Stimulated activated memory B cell treated with anti-CD40 and anti-IgM and Interleukin-4, amounts not matched to agents 10 μg/mL and 1 μg/mL and 100 μg/mL, for 72 hours (primary cell): ENCODE measurements around the gene SPTLC3.

Experiments
- ATAC-seq: fragments of 150-1000 bp; cut with Tn5 transposase; 2 replicates; pipeline ENCODE4 v1.10.0; 2021
- H3K27ac Mint-ChIP-seq: one replicate; pipeline ENCODE4 v1.8.0; 2022; ENCODE audit warnings: mild to moderate bottlenecking, mixed read lengths
- H3K27me3 Mint-ChIP-seq: one replicate; pipeline ENCODE4 v1.8.0; 2022; ENCODE audit warnings: mixed read lengths
- H3K36me3 Mint-ChIP-seq: one replicate; pipeline ENCODE4 v1.8.0; 2022; ENCODE audit warnings: mixed read lengths
- H3K4me1 Mint-ChIP-seq: one replicate; pipeline ENCODE4 v1.8.0; 2022; ENCODE audit warnings: mixed read lengths
- H3K4me3 Mint-ChIP-seq: one replicate; pipeline ENCODE4 v1.8.0; 2022; ENCODE audit warnings: mild to moderate bottlenecking, moderate library complexity, mixed read lengths
- H3K9me3 Mint-ChIP-seq: one replicate; pipeline ENCODE4 v1.8.0; 2022; ENCODE audit warnings: mixed read lengths

SPTLC3 gene

GRCh38 chr20:13187899-13188298, 179.1 kb downstream of the SPTLC3 start:
- Mint-ChIP-seq H3K4me3 (no peak overlapping the region), H3K36me3 (no peaks in the 10 kb centered on the region)

GRCh38 chr20:13199279-13199678, 190.5 kb downstream of the SPTLC3 start:
- H3K27me3 Mint-ChIP-seq: peaks cover 8% of the 10 kb centered on the region
- ATAC-seq: no peak
- H3K27ac Mint-ChIP-seq: no peak overlapping the region

More at GRCh38 chr20:13187899-13188298, 179.1 kb downstream of the SPTLC3 start:
- Mint-ChIP-seq H3K9me3 (peaks cover 15% of the 10 kb centered on the region), H3K4me1 (no peaks in the 10 kb centered on the region), H3K27ac (no peak overlapping the region), H3K27me3 (no peaks in the 10 kb centered on the region)
- no peak for ATAC-seq

DNA sequence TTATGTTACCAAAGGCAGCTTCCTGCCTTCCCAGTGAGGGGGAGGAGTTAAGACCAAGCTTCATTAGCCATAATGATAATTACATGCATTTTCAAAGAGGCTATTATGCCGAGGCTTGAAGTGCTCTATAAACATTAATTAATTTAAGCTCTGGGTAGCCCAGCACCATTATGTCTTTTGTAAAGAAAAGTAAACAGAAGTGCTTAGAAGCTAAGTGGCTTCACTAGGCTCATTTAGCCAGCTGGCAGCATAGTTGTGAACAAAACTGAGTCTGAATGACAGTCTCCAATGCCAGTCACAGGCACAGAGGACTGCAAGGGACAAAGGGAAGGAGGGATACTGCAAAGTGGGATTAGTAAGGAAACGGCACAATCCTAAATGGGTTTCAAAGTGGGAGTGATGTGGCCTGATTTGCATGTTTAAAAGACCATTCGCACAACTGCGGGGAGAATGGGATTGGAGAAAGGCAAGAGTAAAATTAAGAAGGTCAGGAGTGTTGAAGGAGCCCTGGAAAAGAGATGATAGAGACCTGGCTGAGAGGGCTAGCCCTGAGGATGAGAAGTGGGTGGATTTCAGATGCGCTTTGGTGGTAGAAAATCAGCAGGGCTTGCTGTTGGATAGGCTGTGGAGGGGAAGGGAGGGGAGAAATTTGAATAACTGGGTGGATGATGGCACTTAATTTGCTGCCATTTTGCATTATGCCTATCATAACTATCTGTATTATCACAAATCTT, 192.2 kb downstream of the SPTLC3 start:
- Mint-ChIP-seq H3K27me3 (peaks cover 8% of the 10 kb centered on the region), H3K36me3 (no peaks in the 10 kb centered on the region), H3K4me1 (peaks cover 5% of the 10 kb centered on the region), H3K9me3 (peaks cover 10% of the 10 kb centered on the region), H3K27ac (no peak overlapping the region), H3K4me3 (no peak overlapping the region)
- ATAC-seq: no peak

More at GRCh38 chr20:13199279-13199678, 190.5 kb downstream of the SPTLC3 start:
- peaks cover 10% of the 10 kb centered on the region for H3K9me3 Mint-ChIP-seq
- H3K4me1 Mint-ChIP-seq: peaks cover 5% of the 10 kb centered on the region
- H3K36me3 Mint-ChIP-seq: no peaks in the 10 kb centered on the region
- H3K4me3 Mint-ChIP-seq: no peak overlapping the region

DNA sequence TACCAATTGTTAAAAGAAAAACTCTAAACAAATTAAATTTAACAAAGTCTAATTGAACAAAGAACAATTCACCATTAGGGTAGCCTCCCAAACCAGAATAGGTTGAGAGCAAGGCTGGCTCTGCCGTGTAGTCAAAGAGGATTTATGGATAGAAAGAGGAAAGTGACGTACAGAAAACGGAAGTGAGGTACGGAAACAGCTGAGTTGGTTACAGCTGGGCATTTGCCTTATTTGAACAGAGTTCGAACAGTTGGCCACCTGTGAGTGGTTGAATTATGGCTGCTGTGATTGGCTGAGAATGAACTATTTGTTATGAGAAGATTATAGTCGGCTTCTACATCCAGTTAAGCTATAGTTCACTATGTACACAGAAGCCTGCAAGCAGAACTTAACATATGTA, 193.8 kb downstream of the SPTLC3 start:
- Mint-ChIP-seq H3K4me1 (peaks cover 5% of the 10 kb centered on the region), H3K27me3 (peaks cover 8% of the 10 kb centered on the region), H3K36me3 (no peaks in the 10 kb centered on the region), H3K9me3 (peaks cover 10% of the 10 kb centered on the region), H3K4me3 (no peak overlapping the region), H3K27ac (no peak overlapping the region)
- no peak for ATAC-seq

DNA sequence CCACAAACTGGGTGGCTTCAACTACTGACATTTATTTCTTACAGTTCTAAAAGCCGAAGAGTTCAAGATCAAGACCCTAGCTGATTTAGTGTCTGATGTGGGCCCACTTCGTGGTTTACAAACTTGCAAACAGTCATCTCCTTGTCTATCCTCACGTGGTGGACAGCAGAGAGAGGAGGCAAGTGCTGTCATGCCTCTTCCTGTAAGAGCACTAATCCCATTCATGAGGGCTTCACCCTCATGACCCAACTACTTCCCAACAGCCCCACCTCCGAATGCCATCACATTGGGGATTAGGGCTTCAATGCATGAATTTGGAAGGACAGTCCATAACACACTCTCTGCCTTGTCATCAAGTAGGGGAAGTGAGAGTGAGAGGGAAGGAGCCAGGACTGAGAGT, 196.7 kb downstream of the SPTLC3 start:
- peaks cover 8% of the 10 kb centered on the region for H3K27me3 Mint-ChIP-seq
- H3K36me3 Mint-ChIP-seq: no peaks in the 10 kb centered on the region
- no peak overlapping the region for H3K27ac Mint-ChIP-seq
- H3K4me1 Mint-ChIP-seq: peaks cover 5% of the 10 kb centered on the region
- no peak overlapping the region for H3K4me3 Mint-ChIP-seq
- peaks cover 6% of the 10 kb centered on the region for H3K9me3 Mint-ChIP-seq
- no peak for ATAC-seq

- Mint-ChIP-seq H3K4me1 (peaks cover 5% of the 10 kb centered on the region), H3K27me3 (peaks cover 4% of the 10 kb centered on the region), H3K27ac (no peak overlapping the region), H3K36me3 (no peaks in the 10 kb centered on the region), H3K4me3 (no peak overlapping the region), H3K9me3 (peaks cover 5% of the 10 kb centered on the region)
- ATAC-seq: no peak
Measured at GRCh38 chr20:13205848-13206434, 197.2 kb downstream of the SPTLC3 start.

DNA sequence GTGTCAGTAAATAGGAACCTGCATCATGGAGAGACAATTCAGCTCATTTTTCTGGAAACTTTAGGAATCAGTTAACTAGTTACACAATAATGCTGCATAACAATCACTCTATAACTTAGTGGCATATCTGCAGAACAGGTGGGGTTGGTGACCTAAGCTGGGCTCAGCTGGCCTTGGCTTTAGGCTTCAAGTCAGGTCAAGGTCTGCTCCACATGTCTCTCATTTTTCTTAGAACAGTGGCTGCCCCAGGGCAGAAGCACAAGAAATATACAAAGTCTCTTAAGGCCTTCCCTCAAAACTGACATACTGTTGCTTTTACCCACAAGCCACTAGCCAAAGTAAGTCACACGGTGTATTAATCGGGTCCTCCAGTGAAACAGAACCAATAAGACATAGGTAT, 198.2 kb downstream of the SPTLC3 start:
- peaks cover 5% of the 10 kb centered on the region for H3K4me1 Mint-ChIP-seq
- no peak overlapping the region for H3K4me3 Mint-ChIP-seq
- H3K36me3 Mint-ChIP-seq: no peaks in the 10 kb centered on the region
- H3K9me3 Mint-ChIP-seq: peaks cover 2% of the 10 kb centered on the region
- H3K27ac Mint-ChIP-seq: no peak overlapping the region
- no peaks in the 10 kb centered on the region for H3K27me3 Mint-ChIP-seq
- ATAC-seq: no peak

DNA sequence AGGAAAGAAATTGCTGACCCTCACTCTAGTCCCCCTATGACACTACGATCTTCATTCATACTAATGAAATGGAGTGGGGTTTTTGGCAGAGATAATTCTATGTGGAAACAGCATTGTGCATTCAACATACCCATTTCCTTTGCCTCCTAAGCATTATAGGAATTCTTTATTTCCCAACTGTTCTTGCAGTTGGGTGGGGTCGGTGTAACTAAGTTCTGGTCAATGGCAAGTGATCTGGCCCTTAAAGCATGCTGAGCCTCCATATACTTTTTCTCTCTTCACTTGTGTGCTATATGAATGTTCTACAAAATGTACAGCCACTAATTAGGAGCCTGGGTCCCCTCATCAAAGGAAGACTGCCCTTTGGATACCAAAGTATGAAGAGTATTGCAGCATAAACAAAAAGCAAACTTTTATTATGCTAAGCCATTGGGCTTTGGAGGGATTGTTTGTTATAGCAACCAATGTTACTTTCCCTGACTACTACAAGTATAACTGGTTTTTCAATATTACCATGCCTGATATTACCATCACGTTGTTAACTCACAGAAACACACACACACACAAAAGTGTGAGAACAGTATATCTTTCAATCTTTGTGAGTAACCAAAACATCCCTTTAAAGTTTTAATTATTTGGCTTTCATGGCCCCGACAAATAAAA, 203.3 kb downstream of the SPTLC3 start:
- Mint-ChIP-seq H3K9me3 (peaks cover 2% of the 10 kb centered on the region), H3K27me3 (peaks cover 35% of the 10 kb centered on the region), H3K4me1 (no peaks in the 10 kb centered on the region), H3K27ac (no peak overlapping the region), H3K4me3 (no peak overlapping the region), H3K36me3 (no peaks in the 10 kb centered on the region)
- no peak for ATAC-seq

DNA sequence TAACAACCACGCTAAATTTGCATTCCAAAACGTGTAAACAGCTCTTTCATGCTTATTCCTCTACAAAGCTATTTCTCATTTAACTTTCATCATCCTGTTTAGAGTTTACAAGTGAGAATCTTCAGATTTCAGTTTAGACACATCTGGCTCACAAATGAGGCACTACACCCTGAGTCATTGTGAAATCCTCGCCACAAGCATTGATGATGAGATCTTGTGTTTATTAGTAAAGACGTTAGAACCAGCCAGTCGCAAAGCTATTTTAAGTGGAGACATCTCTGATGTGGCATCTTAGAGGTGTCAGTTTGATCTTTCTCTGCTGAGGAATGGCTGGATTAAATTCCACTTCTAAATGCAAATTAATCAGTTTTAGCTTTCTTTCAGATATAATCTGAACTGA, 204.0 kb downstream of the SPTLC3 start:
- H3K4me1 Mint-ChIP-seq: no peaks in the 10 kb centered on the region
- no peak overlapping the region for H3K4me3 Mint-ChIP-seq
- peaks cover 2% of the 10 kb centered on the region for H3K9me3 Mint-ChIP-seq
- no peaks in the 10 kb centered on the region for H3K36me3 Mint-ChIP-seq
- peaks cover 39% of the 10 kb centered on the region for H3K27me3 Mint-ChIP-seq
- no peak overlapping the region for H3K27ac Mint-ChIP-seq
- no peak for ATAC-seq

DNA sequence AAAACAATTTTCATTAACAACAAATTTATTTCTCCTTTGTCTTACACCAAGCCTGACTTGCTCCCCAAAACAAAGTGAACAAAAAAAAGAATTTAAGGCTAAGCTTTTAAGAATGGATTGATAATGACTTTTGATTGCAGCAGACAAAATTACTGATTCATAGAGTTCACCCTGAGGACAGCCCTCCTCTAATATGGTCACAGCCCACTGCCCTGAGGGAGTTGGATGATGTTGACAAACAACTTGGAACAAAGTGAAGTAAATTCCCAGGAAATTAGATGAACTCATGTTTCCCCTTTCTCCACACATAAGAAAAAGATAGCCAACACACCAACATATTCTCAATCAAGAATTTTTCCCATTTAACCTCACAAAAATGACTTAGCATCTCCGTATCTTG, 204.6 kb downstream of the SPTLC3 start:
- no peak for ATAC-seq
- Mint-ChIP-seq H3K4me3 (no peak overlapping the region), H3K27ac (no peak overlapping the region), H3K9me3 (peaks cover 2% of the 10 kb centered on the region), H3K4me1 (no peaks in the 10 kb centered on the region), H3K27me3 (peaks cover 45% of the 10 kb centered on the region), H3K36me3 (no peaks in the 10 kb centered on the region)

DNA sequence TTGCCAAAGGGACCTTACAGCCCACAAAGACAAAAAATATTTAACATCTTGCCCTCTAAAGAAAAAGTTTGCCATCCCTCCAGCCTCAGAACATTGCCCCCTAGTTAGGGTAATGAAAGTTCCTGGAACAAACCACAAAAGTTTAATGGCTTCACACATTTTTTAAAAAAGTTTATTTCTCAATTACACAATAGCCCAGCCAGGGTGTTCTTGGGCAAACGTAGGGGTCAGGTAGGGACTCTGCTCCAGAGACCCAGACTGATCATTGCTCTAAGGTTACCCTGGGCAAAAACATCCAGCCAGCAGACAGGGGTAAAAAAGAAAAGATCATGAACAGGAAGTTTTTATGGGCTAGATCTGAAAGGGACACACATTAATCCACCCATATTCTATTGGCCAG, 207.8 kb downstream of the SPTLC3 start:
- no peaks in the 10 kb centered on the region for H3K36me3 Mint-ChIP-seq
- H3K4me3 Mint-ChIP-seq: no peak overlapping the region
- peaks cover 67% of the 10 kb centered on the region for H3K27me3 Mint-ChIP-seq
- ATAC-seq: no peak
- no peaks in the 10 kb centered on the region for H3K9me3 Mint-ChIP-seq
- peaks cover 5% of the 10 kb centered on the region for H3K4me1 Mint-ChIP-seq
- no peak overlapping the region for H3K27ac Mint-ChIP-seq
